Measurements from ENCODE around the gene UXS1.

GRCh38 chr2:106097038-106098000 lies 96.8 kb downstream of the UXS1 start:
- TF ChIP-seq ZNF274 (IDR thresholded peaks at IDR 0.05; ENCODE audit: low read depth, low read length) (no peak), YY1 (IDR thresholded peaks at IDR 0.05; ENCODE audit: insufficient read depth, insufficient read length) (no peak)

Measured in NT2/D1 (cell line).